Measurements from ENCODE around the gene NDRG4. TPM values are rescaled to one million over a fixed set of nuclear protein-coding genes. Genes with fewer than 3 reads are reported as not detected.

NDRG4 gene
- polyA plus RNA-seq, 1 of the 3 experiments (the other 2 are of a cell fraction), result 52.0 TPM

- H3K9ac ChIP-seq, result no peak overlapping the region
- no peaks in the 10 kb centered on the region for H4K20me1 ChIP-seq (ENCODE audit: insufficient read depth)
- H3F3A ChIP-seq (replicated peaks; ENCODE audit: insufficient read depth), result peaks cover 3% of the 10 kb centered on the region
- CTCF ChIA-PET, result interaction anchor here (2.4 to 6.8 kb wide), 2 partner anchors 11 to 140 kb away, joined by 10 to 34 read pairs; no protein-coding TSS in a partner anchor
- no peaks in the 10 kb centered on the region for H3K36me3 ChIP-seq (replicated peaks in 1 of 2; ENCODE audit: control insufficient read depth in 1 of 2, insufficient read depth in 2 of 2, low read length in 1 of 2)
- 76% methylated on average over 1 of the region's 1 CpG for WGBS (ENCODE audit: low lambda C conversion rate)
- H3K4me2 ChIP-seq, result no peak overlapping the region
- DNase-seq, result no peak
- no peak overlapping the region for H3K27ac ChIP-seq (ENCODE audit: low read depth in 2 of 2, low read length in 1 of 2)
- no peaks in the 10 kb centered on the region for H3K4me1 ChIP-seq (ENCODE audit: control insufficient read depth in 1 of 2, insufficient read depth in 2 of 2, low read depth in 1 of 2, low read length in 1 of 2)
- no peaks in the 10 kb centered on the region for H3K79me2 ChIP-seq (ENCODE audit: insufficient read depth)
- no peaks in the 10 kb centered on the region for H3K27me3 ChIP-seq (ENCODE audit: insufficient read depth)
- no peak overlapping the region for H3K4me3 ChIP-seq (ENCODE audit: low read depth in 2 of 2, low read length in 1 of 2)
- H3K9me3 ChIP-seq, result no peaks in the 10 kb centered on the region
- no peaks in the 10 kb centered on the region for H3K9me2 ChIP-seq
- POLR2A ChIA-PET, result no interaction called here
- H2AFZ ChIP-seq (ENCODE audit: low read depth), result no peak overlapping the region
- TF ChIP-seq REST (IDR thresholded peaks at IDR 0.05; ENCODE audit: low read depth, low read length) (no peak), USF1 (IDR thresholded peaks at IDR 0.05; ENCODE audit: borderline replicate concordance, low read depth) (no peak)
Measured at GRCh38 chr16:58476791-58477190, 23.2 kb upstream of the NDRG4 start.

- H3K4me1 ChIP-seq (ENCODE audit: control insufficient read depth in 1 of 2, insufficient read depth in 2 of 2, low read depth in 1 of 2, low read length in 1 of 2), result no peaks in the 10 kb centered on the region
- no peaks in the 10 kb centered on the region for H3K9me2 ChIP-seq
- no peaks in the 10 kb centered on the region for H3K36me3 ChIP-seq (replicated peaks in 1 of 2; ENCODE audit: control insufficient read depth in 1 of 2, insufficient read depth in 2 of 2, low read length in 1 of 2)
- no peaks in the 10 kb centered on the region for H3K79me2 ChIP-seq (ENCODE audit: insufficient read depth)
- POLR2A ChIA-PET, result no interaction called here
- no peaks in the 10 kb centered on the region for H3K9me3 ChIP-seq
- H4K20me1 ChIP-seq (ENCODE audit: insufficient read depth), result no peaks in the 10 kb centered on the region
- H3K27me3 ChIP-seq (ENCODE audit: insufficient read depth), result no peaks in the 10 kb centered on the region
- H3K27ac ChIP-seq (ENCODE audit: low read depth in 2 of 2, low read length in 1 of 2), result no peak overlapping the region
- DNase-seq, result no peak
- no peak overlapping the region for H2AFZ ChIP-seq (ENCODE audit: low read depth)
- CTCF ChIA-PET, result interaction anchor here (2.4 to 6.8 kb wide), 2 partner anchors 9 to 142 kb away, joined by 10 to 34 read pairs; no protein-coding TSS in a partner anchor
- H3K4me2 ChIP-seq, result no peak overlapping the region
- WGBS (ENCODE audit: low lambda C conversion rate), result 92% methylated on average over 2 of the region's 2 CpGs
- H3K4me3 ChIP-seq (ENCODE audit: low read depth in 2 of 2, low read length in 1 of 2), result no peak overlapping the region
- H3K9ac ChIP-seq, result no peak overlapping the region
- H3F3A ChIP-seq (replicated peaks; ENCODE audit: insufficient read depth), result peaks cover 3% of the 10 kb centered on the region
- no peak for TF ChIP-seq SMC3 (IDR thresholded peaks at IDR 0.05; ENCODE audit: low read depth, low read length)
- no peak for TF ChIP-seq GATA2 (CRISPR knock-in tag; IDR thresholded peaks at IDR 0.05)
- no peak for TF ChIP-seq SIN3A (IDR thresholded peaks at IDR 0.05; ENCODE audit: borderline replicate concordance, low read depth, low read length)
- no peak for TF ChIP-seq TEAD4 (IDR thresholded peaks at IDR 0.05; ENCODE audit: borderline replicate concordance, insufficient read depth)
- no peak for TF ChIP-seq RCOR1 (IDR thresholded peaks at IDR 0.05; ENCODE audit: low read length)
- no peak for TF ChIP-seq USF2 (IDR thresholded peaks at IDR 0.05; ENCODE audit: borderline replicate concordance, low read depth, low read length)
- no peak for TF ChIP-seq FOXM1 (IDR thresholded peaks at IDR 0.05; ENCODE audit: low read depth)
- TF ChIP-seq TCF12 (IDR thresholded peaks at IDR 0.05), result no peak
- TF ChIP-seq JUND (IDR thresholded peaks at IDR 0.05), result no peak
- no peak for TF ChIP-seq REST (IDR thresholded peaks at IDR 0.05; ENCODE audit: low read depth, low read length)
- TF ChIP-seq MAX (IDR thresholded peaks at IDR 0.05; ENCODE audit: low read depth), result no peak
Measured at GRCh38 chr16:58478427-58478826, 21.5 kb upstream of the NDRG4 start.

Data from SK-N-SH (cell line).